IPS-NIHi11 (cell line): ENCODE data around the gene MAP6.
A peak's percentile ranks its signal among the peaks of the same experiment; 100 is the strongest.

Experiments
- DNase-seq: peaks from one replicate; pipeline ENCODE4 v3.0.0; 2012; ENCODE audit warnings: mixed read lengths, low spot score

MAP6 gene

DNA sequence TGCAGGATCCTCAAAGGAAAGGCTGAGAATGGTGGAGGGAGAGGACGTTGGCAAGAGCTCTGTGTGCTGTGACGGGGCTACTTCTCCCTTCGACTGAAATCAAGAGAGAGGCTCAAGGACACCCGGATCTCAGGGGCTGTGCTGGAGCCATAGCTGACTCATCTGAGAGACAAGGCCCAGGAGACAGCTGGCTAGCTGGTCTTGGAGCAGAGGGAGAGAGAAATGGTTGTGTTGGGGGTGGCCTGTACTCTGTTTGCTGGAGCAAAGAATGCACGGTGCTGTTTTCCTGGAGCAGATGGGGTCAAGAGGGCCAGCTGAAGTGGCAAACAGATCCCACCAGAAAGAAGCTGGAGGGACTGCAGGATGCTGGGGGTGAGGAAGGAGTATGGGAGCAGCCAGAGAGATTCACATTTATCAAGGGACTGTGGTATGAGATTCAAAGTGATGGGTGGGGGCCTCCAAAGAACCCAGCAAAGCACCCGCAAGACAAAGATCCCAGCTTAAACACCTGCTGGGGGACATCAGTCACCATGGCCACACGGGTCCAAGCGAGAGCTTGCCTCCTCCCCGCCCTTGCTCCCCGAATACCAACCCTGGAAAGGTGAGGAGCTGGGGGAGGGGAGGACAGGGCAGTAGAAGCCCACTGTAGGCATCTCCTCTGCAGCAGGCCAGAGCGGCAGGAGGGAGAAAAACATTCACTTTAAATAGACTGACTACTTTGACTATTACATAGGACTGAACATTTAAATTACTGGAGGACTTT is 40.8 kb downstream of the MAP6 start:
- DNase-seq, result peak; percentile 50

DNA sequence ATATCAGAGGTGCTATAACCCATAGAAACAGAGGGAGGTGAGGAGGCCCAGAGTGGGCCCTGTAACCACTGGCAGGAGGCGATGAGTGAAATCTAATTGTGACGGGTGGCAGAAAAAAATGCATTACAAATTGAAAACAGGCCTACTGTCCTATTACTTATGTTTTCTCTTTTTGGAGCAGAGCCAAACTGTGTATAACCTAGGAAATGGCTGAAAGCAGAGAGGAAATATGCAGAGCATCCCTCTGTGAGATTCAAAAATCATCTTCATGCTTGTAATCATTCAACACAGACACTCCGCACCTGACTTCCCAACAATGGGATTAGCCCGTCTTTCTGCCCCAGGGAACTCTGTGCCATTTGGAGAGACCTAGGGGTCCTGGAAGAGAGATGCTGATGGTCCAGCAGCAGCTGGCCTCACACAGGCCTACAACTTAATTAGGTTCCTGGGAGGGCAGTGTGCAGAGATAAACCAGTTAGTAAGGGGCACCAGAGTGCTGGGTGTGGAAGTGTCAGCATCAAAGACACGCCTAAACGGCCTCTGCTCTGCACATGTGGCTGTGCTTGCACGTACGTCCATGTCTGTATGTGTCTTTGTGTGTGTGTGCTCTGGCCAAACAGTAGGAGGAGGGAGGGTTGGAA is 41.8 kb downstream of the MAP6 start:
- DNase-seq, result no peak

DNA sequence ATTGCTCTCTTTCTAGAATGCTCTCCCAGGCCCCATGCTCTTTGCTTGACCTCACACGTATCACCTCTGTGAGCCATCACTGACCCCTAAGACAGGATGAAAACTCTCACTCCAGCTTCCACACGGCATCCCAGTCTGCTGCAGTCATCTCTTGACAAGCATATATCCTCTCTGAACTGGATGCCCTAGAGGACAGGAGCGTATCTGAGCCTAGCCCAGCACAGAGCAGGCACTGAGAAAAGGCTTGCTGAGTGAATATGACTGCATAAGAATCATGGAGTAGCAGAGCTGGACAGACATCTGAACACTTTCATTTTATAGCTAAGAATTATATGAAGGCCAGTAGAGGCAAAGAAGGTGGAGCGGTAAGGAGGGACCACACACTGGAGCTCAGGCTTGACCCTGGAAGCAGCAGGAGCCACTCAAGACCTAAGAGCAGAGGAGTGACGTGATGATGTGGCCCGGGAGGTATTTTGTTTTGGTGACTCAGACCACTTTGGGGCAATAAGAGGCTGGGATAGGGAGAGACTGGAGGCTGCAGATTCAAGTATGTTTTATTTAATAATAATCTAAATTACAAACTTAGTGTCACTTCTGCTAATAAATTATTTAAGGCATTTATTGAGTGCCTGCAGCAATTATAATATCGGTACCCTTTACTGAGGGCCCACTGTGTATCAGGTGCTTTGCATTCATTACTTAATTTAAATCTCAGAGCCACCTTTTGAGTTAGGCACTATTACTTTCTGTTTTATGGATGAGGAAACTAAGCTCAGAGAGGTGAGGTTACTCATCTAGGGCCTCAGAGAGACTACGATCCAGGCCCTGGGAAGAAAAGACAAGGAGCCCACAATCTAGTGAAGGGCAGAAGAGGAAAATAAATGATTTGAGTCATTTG is 42.6 kb downstream of the MAP6 start:
- no peak for DNase-seq

DNA sequence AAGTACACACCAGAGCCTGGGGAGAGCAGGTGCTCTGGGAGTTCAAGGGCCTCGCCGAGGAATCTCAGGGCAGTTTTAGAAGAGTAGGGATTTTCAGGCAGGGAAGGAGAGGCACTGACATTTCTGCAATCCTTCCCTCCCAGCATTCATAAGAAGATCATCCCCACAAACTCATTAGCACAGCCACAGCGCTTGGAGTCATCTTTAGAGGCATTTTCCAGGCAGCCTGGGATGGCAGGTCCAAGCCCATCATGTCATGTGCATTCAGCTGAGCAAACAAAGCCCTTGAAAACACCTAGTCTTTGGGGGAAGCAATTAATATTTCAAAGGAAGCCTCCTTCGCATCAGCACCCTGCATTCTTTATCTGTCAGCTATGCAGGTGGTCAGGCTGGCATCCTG is 43.8 kb downstream of the MAP6 start:
- no peak for DNase-seq

DNA sequence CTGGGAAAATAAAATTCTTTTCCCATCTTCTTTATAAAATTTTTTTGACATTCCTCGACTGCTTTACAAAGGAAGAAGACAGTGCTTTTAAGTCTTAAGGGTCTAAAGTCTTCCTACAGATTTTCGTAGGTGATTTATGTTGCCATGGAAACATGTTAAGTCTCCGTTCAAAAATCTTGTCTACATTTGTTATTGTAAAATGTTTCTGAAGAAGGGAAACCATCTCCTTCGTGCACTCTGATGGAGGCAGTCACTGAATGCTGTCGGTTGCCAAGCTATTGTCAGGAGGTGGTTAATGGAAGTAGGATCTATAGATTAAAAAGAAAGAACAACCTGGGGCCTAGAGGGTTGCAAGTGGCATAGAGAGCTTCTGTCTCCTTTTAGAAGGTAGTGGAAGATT is 52.6 kb downstream of the MAP6 start:
- no peak for DNase-seq

DNA sequence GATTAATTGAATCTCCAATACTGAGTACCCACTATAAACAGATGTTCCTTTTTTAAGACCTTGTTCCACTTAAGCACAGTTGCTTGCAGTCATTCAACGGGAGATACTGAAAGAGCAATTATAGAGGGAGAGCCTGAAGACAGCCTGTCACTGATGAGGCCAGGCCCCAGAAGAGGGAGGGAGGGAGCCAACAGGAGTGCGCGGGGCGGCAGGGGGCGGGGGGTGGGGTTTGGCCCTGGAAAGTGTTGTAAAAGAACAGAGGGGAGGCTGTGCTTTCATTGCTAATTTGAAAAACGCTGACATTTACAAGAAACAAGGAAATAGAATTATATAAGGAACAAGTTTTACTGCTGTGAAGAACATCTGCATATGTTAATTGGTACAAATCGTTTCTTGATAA is 53.1 kb downstream of the MAP6 start:
- no peak for DNase-seq

DNA sequence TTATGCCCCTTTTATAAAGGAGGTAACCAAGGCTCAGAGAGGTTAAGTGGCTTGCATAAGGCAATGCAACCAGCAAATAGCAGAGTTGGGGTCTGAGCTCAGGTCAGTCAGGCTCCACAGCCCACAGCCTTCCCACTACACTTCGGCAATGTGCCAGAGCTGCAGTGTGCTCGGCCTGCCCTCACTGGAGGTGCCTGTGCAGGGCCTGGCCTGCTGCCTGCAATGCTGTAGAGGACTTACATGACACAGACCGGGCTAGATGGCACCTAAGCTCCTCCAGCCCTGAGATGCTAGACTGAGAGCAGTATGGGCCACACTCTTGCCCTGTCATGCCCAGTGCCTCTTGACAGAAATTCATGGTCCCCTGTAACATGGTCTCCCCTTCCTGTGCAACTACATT is 57.0 kb downstream of the MAP6 start:
- DNase-seq, result no peak

DNA sequence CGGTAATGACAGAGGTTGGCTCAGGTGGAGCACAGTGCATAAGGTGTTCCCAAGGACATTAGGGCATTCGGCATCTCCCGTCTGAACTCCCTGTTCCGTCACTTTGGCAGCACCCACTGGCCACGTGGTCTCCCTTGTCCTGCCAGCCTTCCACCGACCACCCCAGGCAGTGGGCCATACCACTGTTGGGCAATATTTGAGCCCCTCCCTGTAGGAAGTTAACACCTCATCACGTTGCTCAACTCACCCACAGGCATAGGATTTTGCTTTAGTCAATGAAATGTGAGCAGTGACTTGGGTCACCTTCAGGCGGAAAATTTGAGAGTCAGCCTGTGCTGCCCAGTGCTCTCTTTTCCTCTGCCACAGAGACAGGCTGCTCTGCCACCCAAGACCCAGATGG is 62.7 kb downstream of the MAP6 start:
- DNase-seq, result no peak

DNA sequence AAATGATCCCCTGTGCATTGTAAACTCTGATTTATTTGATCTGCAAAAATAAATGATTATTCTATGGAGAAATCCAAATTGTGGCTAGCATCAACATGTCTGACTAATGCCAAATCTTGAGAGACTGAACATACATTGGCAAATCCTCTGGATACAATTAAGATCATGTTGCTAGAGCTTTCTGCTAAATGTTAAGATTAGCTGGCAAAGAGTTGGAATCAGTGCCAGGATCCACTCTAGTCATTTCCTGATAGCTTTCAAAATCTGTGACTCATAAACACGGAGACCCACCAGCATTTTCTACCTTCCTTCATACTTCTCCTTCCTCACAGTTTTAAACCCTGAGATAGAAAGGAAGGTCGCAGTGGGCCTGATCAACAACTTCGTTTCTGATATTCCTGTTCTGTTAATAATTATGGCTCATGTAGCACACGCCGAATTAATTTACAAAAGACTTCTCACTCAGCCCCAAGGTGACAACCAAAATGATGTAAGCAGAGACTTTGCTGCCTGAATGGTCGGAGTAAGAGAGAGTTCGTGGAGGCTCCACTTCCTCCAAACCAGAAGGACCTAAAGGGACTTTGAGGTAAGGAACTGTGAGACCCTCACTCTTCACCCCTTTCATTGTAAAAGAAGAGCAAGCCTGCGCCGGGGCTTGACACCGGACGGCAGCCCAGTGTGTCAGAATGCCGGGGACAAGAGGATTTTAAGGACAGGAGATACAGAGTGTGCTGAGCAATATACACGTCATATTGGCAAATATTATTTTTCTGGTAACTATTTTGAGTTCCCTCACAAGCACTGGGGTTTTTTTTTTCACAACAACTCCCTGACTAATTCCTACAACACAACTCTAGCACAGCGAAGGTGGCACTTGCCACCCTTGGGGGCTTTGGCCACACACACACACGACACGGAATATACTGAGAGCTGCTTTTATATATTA is 64.8 kb downstream of the MAP6 start:
- no peak for DNase-seq

DNA sequence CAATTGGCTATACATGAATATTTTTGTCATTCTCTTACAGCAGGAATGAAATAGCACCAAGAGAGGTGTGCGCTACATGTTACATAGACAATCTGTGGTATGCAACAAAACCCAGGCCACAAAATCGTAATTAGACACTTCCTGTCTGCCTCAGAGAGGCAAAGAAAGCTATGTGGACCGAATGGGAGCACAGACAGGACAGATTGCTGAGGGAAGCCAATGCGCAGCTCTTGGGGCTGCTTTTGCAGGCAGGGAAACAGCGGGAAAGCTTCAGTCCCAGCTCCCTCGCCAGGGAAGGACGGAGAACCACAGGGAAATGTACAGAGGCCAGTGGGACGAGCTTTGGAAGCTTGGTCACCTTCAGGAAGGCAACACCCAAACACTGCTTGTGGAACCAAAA is 65.9 kb downstream of the MAP6 start:
- peak; percentile 23 for DNase-seq

DNA sequence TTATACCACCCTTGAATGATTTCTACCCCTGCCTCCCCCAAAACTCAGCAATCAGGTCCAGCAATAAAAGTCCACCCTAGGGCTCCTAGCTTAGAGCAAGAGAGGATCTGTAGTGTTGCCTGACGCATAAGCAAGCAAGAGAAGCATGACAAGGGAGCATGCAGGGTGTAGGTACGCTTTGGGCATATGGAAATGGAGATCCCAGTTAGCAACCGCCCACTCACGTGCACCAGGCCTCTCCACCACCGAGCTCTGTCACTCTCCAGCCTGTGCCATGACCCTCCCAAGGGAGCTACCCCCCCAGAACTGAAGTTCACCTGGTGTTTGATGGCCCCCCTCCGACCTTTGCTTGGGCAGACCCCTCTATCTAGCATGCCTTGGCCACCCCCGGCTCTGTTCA is 67.3 kb downstream of the MAP6 start:
- DNase-seq, result no peak

DNA sequence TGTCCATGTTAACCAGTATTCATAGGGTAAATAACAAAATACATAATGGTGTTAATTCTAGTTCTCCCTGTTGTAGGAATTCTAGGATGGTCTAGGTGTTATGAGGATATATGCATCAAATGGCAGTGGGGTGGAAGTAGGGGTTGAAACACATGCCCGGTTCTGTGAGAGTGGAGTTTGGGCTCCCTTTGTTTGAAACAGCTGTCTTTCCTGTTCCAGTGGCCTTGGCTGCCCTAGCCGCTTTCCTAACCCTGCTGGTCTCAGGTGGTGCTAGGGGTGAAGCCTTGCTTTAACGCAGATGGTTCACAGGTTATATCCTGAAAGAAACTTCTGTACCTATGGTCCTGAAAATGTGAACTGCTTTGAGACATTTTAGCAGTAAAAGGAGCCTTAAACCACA is 68.5 kb downstream of the MAP6 start:
- DNase-seq, result no peak

DNA sequence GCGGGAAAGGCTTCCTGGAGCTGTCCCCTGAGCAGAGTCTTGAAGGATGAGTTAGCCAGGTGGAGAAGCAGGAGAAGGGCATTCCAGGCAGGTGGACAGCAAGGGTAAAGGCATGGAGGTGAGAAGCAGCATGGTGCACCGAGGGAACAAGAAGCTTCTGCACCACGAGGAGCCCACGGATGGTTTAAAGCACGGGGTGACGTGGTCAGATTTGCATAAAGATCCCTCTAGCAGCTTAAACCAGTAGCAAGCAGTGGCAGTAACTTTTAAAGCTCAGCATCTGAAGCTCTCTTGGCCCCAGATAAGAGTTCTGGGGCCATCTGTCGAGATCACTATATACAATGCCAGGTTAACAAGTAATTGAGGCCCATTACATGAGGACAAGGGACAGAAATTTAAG is 69.9 kb downstream of the MAP6 start:
- no peak for DNase-seq

DNA sequence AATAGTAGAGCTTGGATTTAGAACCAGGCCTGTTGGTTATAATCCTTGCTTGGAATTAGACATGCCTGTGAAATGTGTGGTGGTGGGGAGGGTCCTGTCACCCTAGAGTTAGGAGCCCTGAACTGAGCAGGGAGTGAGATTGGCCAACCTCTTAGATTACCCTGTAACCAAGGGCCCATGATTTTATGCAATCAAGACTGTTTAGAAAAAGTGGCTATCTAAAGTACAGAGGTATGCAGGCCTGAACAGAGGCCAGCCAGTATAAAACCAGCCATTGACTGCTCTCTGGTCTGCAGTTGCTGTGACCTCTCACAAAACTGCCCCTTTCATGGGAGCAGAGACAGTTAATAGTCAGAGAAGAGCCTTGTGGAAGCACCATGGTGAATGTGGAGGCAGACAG is 70.6 kb downstream of the MAP6 start:
- DNase-seq, result no peak

DNA sequence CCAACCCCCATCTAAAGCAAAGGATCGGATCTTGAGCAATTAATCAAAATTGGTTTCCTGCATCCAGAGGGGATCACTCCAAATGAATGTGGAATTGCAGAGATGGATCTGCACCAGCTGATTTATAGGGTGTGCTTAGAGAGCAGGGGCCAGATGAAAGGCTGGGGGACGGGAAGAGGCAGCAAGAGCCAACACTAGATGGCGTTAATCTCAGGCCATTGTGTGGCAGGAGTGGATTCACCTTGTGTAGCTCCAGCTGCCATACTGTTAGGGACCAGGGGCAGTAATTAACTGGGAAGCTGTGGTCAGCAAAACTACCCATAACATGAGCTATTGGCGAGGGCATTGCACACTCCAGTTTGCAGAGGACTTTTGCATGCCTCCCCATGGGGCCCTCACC is 71.2 kb downstream of the MAP6 start:
- DNase-seq, result peak; percentile 79

DNA sequence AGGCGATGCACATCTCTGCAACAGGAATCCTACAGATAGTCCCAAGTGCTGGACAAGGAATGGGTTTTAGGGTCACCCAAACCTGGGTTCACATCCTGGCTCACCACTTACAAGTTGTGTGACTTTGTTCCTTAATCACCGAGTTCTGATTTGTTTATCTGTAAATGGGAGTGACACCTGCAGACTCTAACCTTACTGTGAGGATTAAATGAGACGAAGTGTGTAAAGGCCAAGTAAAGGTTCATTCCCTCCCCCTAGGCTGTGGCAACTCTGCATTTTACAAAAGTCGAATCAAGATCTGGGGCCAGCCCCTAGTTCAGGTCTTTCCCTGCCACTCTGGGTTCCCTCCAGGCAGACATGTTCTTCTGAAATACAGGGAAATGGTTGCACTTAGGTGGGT is 71.9 kb downstream of the MAP6 start:
- DNase-seq, result no peak

DNA sequence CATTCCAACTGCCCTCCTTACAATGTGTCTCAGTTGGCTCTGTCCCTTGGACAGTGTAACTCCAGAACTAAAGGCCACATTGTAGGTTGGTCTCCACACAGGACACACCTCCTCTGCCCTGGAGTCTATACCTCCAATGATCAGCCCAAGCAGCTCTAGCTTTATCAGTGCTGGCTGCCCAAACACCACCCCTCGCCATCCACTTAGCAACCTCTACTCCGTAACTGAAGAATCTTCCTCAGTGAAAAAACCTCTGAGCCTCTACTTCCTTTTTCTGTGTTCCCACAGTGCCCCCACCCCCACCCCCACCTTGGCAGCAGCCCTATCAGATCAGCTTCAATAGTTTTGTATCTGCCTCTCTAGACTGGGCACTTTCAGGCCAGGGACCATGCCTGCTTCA is 73.4 kb downstream of the MAP6 start:
- no peak for DNase-seq

DNA sequence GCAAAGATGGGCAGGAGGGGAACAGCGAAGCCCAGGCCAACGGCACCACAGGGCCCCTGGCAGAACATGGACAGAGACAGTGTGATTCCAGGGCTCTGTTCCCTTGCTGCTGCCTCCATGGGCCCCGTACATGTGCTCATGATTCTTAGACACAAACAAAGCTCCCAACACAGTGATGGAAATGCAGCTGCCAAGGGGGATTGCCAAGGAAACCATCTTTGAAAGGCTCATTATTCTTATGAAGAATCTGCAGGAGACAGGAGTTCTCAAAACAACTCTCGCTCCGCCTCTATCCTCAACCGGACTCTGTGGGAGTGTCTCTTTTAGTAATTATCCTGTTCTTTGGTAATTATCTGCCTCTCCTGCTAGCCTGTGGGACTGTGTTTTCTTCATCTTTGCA is 74.6 kb downstream of the MAP6 start:
- DNase-seq, result no peak

DNA sequence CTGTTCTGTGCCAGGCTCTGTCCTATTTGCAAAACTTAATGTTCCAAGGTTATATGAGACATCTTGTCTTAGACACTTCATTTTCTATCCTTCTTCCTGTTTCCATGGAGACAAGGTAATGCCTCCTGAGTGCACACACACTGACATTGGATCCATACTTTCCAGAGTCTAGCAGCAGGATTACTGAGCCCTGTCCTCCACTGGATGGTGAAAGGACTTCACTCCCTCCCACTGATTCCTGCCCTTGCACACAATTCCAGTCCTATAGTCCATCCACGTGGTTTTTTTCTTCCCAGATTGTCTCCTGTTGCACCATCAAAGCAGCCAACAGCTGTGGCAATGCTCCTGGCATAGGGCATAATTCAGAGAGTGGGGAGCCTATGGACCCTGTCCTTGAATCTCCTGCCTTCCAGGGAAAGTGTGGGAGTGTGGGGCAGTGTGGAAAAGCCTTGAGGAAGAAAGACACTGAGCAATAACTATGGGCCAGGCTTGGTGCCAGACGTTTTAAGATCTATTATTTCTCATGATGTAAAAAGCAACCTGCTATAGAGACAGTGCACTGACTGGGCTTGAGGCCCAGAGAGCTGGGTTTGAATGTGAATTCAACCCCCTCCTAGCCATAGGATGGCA is 75.4 kb downstream of the MAP6 start:
- DNase-seq, result no peak

DNA sequence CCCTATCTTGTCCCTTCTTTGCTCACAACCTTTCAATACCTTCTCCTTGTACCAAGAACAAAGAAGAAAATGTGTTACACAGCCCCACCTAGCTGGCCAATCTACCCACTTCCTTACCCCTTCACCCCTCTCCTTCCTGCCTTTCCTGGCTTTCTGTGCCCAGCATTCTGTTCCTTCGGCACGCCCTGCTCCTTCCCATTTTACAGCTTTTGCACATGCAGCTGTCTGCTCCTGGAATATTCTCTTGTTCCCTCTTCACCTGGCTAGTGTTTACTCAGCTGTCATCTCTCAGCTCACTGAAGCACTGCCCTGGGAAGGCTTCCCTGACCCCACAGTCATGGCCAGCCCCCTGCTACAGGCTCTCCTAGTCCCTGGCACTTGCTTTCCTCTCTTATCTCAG is 76.1 kb downstream of the MAP6 start:
- DNase-seq, result no peak

DNA sequence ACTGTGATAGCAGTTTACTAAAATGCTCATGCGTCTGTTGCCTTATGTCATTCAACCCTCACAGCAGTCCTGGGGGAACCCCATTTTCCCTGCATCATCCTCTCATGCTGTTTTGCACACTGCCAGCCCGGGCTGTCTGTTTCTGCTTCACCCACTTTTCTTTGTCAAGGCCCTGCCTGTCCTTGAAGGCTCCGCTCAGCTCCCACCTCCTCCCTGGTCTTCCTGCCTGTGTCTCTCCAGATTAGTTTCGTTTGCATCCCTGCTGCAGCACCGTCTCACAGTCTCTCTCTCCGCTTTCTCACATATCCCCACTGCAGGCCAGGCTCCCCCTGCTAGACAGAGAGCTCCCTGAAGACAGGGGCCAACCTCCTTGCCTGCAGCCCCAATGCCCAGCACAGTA is 76.9 kb downstream of the MAP6 start:
- no peak for DNase-seq
